KBM-7 (cell line): Measurements from ENCODE around the gene FOXO1.

Experiments used
- DNase-seq: peaks from one replicate; pipeline ENCODE4 v3.0.0-alpha.2; 2015
- in situ Hi-C: fragments of 300-500 bp; cut with MboI; formaldehyde crosslinking; loops from 2 replicates; pipeline ENCODE4 v1.14.3; 2020; ENCODE audit warnings: low sequenced_read_pairs, low pct_unique_long_range_greater_than_20kb, mixed read lengths

The FOXO1 gene

DNA sequence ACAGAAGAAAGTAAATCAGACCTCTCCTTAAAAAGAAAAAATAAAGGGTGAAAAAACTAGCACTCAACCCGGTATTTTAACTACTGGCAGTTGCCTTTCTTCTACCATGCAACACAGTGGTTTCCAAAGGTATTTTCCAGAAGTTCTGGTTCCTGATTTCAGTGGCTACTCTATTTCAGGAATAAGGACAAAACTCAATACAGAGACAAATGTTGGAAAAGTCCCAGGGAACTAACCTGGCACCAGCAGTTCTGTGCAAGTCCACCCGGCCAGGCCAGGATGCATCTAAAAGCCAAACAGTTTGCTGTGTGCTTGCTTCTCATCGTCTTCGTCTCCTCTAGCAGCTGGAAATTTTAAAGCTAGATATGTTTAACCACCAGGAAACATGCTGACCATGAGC, 52.5 kb downstream of the FOXO1 start:
- in situ Hi-C loops = no loop called here
- no peak for DNase-seq

DNA sequence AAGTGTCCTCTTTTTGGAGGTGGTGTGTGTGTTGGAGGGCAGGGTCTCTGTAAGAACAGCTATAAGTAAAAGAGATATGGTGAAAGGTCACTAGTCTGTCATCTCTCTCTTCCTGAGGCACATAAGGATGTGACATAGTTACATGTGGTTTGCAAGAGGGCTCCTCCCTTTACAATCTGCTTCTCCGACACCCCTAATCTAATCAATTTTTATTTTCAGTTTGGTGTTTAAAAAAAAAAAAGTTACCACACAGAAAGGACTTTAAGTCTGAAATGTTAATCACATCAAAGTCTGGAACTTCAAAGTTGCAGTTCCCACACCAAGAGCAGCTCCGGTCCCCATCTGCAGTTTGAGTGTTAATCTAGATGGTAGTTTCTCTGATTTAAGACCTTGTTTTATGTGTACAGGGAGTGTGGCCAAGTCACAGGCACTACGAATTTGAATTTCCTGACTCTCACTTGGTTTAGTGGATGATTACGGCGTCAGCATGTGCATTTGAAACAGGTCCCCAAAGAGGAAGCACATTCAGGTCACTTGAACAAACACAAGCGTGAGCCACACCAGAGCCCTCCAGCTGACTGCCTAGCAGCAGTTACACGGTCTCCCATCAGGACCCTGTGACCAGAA, 53.1 kb downstream of the FOXO1 start:
- in situ Hi-C loops = no loop called here
- DNase-seq = peak; percentile 45

DNA sequence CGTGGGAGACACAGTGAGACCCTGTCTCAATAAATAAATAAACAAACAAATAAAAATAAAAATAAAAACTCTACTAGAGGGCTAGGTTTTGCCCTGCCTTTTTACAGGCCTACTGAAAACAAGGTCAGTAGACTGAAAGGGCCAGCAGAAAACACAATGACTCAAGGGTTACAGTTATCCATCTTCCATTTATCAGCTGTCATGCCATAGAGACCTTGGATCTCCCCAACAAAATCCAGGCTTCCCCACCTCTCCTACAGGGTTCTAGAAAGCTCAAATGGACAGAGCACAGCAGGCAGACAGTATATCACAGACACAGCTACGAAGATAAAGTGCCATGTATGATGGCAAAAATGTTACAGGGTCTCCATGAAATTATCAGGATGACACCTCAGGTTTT, 54.4 kb downstream of the FOXO1 start:
- DNase-seq = no peak
- in situ Hi-C loops = no loop called here

DNA sequence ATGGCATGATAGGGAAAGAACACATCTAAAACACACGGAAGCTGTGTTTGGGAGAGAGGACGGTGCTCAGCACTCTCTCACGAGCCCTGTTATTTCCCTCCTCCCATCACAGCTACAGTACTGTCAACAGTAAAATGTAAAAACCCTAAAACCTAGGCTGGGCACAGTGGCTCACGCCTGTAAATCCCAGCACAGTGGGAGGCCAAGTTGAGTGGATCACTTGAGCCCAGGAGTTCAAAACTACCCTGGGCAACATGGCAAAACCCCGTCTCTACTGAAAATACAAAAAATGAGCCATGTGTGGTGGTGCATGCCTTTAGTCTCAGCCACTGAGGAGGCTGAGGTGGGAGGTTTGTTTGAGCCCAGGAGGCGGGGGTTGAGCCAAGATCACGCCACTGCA, 54.8 kb downstream of the FOXO1 start:
- in situ Hi-C loops = no loop called here
- no peak for DNase-seq

DNA sequence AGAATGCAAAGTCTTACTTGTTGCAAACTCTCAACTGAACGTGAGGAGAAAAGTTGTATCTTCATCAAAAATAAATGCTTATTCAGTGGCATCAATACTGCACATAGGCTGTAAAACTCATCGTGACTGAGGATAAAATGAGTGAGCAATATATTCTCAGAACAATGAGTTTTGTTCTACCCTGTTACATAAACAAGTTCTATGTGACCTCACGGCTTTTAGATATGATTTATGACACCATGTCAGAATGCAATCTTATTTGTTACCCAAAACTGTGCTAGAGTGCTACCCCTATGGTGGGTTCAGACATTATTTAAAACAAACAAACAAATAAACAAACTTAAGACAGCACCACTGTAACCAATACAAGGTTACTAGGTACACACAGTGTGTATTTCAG, 55.4 kb downstream of the FOXO1 start:
- DNase-seq = no peak
- in situ Hi-C loops = no loop called here

DNA sequence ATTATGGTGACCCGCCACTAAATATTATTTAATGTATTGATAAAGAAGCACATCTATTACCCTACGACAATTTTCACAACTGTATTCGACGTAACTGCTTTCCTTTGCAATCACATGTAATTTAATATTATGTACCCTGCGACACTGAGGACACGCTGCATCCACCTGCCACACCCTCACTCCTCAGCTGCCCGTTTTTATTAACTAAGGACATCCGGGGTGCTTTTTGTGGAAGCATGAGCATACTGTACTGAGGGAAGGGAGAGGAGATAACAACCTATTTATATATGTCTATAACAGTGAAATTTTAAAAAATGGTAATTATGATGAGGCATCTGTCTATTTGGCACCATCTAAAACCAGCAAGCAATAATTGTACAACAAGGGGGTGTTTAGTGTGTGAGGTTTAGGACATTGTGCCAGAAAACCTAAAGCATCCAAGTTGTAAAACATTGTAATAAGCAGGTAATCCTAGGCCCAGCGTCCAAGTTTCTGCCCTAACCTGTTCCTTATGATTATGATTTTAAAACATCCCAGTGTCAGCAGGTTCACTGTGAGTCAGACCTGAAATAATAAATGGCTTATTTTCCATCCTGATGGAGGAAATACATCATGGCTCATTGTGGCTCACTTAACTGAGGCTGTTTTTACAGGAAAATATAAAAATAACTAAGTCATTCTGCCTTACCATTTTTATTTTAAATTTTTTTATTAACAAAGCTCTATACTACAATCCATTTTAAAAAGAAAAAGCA, 56.3 kb downstream of the FOXO1 start:
- in situ Hi-C loops = no loop called here
- no peak for DNase-seq

DNA sequence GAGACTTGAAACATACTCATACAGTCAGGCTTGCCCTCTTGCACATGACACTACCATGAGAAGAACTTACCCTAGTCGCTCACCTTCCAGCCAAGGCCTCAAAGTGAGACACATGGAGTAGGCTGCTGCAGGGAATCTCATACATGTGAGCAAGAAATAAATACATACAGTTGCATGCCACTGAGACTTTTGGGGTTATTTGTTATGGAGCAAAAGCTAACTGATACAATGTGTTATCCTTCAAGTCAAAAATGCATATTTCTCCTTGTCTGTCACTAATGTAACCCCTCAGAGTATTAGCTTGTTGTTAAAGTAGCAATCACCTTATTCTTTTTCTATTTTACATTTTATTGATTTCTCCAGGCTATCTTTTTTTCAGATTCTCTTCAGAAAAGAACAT, 58.1 kb downstream of the FOXO1 start:
- no peak for DNase-seq
- in situ Hi-C loops = no loop called here

DNA sequence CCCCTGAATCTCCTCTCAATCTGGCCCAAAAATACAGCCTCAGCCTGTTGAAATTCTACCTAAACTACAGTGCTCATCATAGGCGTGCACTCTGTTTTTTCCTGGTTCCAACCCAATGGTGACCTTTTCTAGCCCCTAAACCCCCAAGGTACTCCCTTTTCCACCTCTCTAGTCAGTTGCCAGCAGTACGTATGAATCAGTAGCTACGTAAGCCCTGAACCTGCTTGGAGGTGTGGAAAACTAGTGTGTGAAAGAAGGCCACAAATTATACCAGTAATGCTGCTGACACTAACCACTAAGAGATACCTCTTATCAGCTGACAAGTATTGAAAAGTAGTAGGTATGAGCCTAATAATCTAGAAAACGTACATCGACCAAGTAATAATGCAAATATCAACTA, 60.9 kb downstream of the FOXO1 start:
- DNase-seq = no peak
- in situ Hi-C loops = no loop called here

DNA sequence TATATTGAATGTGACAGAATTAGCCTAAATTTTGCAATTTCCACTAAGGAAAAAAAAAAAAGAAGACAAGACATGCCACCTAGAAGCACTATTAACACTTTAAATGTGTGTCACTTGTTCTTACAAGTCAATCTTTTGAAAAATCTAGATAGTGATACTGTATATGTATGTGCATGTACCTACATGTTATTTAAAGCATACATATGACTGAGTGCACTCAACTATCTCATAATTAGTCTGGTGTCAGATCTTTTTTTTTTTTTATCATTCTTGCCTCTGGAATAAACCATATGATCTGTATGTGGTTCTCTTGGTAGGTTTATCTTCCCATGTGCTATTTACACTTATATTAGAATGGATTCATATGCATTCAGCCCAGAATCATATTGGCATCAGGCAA, 62.3 kb downstream of the FOXO1 start:
- DNase-seq = no peak
- in situ Hi-C loops = no loop called here

DNA sequence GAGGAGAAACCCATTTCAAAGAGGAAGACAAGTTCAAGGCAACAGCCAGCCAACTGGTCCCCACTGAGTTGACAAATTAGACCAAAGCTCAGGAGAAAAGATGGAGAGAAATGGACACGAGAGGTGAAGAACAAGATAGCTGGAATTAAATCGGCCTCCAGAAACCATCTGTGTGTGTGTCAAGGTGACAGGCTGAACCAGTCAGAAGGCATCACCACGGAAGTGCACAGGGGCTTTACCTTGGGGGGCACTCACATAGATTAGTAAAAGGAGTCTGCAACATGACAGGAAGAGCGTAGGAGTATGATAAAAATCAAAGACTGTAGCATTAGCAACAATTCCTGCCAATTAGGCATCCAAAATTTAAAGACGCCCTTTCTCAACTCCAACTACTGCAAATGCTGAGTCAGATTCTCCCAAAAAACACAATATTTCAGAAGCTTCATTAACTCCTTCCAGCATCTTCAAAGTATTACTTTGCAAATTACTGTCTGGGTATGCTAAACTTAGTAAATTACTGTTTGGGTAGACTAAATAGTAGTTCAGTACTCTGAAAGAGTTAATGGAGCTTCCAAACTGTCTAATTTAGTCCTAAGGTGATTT, 66.2 kb downstream of the FOXO1 start:
- DNase-seq = no peak
- in situ Hi-C loops = no loop called here

DNA sequence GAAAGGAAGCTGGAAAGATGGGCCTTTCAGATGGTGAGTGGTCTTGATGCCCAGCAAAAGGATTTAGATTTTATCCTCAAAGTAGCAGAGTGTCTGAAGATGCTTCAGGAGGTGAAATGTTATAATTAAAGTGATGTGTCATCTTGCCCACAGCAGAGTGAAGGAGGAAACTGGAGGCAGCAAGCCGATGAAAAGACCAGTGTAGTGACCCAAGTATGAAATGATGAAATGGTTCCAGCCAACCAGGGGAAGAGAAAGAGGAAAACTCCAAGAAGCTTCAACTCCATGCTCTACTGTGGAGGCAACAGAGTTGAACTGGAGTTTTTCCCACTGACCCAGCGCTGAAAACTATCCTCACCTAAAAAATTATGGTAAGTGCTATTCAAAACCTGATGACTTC, 66.7 kb downstream of the FOXO1 start:
- in situ Hi-C loops = no loop called here

DNA sequence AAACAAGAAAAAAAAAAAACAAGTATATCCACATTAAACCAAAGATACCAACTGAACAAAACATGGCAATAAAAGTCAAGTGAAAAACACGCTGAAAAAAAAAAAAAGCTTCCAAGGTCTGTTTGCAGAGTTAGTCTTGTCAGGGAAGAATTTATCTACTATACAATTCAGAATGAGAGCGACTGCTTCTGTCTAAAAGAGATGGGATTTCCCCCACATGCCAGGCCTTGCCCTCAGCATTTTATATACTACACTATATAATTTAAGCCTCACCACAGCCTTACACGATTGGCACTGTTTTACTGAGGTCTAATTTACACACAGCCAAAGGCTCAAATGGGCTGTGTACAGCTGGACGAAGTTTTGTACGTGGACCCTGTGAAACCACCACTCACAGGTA, 67.3 kb downstream of the FOXO1 start:
- in situ Hi-C loops = no loop called here
- no peak for DNase-seq

More for the DNA sequence above, 66.7 kb downstream of the FOXO1 start:
- no peak for DNase-seq

DNA sequence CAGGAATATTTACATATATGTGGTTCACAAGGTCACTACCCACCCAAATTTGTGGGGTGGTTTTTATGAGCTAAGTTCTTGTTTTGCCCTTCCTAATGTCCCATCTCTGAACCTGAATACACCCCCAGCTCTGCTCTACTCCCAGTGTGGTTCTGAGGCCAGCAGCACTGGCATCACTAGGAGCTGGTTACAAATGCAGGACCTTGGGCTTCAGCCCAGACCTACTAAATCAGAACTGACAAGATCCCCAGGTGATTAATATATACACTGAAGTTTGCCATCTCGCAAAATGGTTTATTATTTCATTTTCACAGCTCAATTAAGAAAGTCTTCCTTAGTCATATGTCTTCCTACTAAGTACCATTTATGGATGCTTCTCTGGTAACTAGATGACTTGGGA, 67.9 kb downstream of the FOXO1 start:
- DNase-seq = no peak
- in situ Hi-C loops = no loop called here

DNA sequence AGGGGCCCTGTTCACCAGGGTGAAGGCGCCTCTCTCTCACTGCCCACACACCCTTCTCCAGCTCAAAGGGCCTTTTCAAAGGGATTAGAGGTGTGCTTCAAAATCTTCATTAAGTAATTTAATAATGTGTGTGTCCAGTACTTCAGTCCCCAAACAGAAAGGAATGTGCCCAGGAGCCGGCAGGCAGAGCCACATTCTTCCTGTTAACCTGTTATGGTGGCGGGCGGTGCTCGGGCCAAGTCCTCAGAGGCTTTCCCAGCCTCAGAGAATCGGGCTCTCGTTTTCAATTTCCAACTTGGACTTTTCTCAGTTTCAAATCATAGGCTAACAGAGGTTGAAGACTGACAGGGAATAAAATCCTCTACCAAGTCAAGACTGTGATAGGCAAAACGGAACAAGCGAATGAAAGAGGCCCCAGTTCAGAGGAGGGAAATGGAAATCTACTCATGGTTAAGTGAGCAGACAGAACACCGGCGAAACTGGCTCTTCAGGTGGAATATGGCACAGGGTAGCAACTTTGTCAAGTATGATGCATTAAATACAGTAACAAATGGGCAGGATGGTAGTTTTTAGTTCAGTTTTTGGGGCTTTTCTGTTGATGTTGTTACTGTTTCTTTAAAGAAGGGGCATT, 68.6 kb downstream of the FOXO1 start:
- DNase-seq = no peak
- in situ Hi-C loops = no loop called here

DNA sequence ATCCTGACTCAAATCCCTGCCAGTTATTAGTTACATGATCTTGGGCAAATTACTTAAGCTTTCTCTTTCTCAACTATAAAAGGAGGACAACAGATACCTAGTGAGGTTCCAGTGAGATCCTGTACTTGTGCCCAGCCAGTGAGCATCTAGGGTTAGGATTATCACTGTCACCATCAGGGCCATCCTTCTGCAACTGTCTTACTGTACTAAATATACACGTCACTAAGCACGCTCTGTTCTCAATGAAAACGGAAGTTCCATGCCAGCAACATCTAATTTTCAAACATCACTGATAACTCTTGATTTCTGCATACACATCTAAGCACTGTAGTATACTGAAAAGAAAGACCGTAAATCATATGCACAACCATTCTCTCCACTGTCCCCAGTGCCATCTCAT, 70.0 kb downstream of the FOXO1 start:
- DNase-seq = no peak
- in situ Hi-C loops = no loop called here

DNA sequence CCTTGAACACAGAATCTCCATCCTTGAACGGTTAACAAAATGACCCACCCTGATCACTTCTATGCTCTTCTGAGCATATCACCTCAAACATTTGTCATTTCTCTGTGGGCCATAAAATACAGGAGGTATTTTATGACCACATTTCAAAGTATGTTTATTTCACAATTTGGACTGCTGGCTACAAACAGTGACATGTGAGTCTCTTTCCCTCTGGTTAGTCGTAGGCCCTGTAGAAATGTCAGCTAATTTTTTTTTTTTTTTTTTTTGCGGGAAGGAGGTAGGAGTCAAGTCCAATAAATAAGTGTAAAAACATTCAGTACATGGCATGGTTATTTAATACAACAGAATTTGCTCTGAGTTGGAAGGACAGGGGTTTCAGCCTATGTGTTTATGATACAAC, 70.7 kb downstream of the FOXO1 start:
- in situ Hi-C loops = no loop called here
- no peak for DNase-seq

DNA sequence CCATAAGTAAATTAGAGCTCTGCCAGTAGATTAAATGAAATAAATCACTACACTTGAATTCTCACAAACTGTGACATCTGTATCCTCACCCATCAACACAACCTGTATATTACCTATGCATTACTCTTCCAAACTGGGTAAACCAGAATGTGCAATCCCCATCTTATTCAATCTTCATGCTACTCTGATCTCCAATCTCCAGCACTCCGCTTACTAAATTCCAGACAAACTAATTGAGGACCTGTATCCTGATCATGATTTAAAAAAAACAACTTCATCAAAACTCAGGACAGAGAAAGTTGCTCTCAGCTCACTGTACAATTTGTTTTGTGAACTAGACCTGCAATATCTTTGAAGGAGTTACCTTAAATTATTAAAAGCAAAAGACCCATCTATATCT, 74.4 kb downstream of the FOXO1 start:
- in situ Hi-C loops = no loop called here
- DNase-seq = no peak

DNA sequence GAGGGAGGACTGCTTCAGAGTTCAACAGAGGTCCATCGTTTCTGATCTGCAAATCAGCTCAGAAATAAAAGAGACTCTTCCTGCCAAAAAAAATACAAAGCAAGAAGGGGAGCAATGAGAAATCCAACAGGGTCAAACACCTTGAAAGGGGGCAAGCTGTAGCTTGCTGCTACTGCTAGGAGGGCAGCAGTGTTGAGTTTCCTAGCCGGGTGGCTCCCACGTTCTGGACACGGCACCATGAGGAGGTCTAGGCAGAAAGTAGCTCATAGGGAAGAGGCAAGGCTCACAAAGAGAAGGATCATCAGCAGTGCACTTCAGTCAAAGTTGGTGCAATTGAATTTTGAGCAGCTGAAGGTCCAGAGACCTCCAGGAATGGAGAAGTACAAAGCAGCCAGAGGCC, 75.3 kb downstream of the FOXO1 start:
- no peak for DNase-seq
- in situ Hi-C loops = no loop called here

DNA sequence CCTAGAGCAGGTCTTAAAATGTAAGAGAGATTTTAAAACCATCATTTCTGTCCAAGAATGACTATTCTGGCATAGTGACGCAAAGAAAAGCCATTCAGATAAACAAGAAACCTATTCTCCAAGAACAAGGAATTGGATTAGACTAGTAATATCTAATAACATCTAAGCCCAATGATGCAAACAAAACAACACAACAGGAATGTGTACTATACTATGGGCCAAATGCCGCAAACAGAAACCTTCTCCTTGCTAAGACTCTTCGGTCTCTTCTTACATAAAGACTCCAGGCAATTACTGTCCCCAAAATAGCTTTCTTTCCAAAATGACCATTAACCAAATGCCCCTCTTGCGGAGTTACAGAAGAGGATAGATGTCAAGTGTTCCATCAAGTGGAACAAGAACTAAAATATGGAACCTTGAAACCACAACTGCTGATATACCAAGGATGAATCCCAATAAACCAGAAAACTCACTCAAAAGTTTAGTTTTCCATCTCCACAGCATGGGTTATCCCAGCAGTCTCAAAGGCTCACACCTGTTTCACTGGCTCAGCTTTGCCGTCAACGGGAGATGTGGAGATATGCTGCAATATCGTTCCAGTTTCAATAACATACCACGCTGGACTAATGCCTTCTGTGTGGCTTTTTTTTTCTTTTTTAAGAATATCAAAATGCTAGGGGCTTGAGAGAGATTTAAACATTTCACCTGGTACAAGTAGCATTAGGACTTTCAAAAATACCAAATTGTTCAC, 76.2 kb downstream of the FOXO1 start:
- in situ Hi-C loops = no loop called here

More for the DNA sequence above, 76.2 kb downstream of the FOXO1 start:
- no peak for DNase-seq
